Stimulated activated CD8-positive, alpha-beta memory T cell treated with anti-CD3 and anti-CD28 coated beads, Interleukin-4, amount 100 ng/mL, for 48 hours (primary cell): ENCODE results near the gene AGRN.
"Not testable (repeated sequence)": the region's sequence is repeated elsewhere in the genome, so short reads cannot be mapped to it uniquely, and the experiment has no call there.

ENCODE experiments used
- DNase-seq: peaks from one replicate; pipeline ENCODE4 v3.0.0-alpha.2; 2020

AGRN gene

DNA sequence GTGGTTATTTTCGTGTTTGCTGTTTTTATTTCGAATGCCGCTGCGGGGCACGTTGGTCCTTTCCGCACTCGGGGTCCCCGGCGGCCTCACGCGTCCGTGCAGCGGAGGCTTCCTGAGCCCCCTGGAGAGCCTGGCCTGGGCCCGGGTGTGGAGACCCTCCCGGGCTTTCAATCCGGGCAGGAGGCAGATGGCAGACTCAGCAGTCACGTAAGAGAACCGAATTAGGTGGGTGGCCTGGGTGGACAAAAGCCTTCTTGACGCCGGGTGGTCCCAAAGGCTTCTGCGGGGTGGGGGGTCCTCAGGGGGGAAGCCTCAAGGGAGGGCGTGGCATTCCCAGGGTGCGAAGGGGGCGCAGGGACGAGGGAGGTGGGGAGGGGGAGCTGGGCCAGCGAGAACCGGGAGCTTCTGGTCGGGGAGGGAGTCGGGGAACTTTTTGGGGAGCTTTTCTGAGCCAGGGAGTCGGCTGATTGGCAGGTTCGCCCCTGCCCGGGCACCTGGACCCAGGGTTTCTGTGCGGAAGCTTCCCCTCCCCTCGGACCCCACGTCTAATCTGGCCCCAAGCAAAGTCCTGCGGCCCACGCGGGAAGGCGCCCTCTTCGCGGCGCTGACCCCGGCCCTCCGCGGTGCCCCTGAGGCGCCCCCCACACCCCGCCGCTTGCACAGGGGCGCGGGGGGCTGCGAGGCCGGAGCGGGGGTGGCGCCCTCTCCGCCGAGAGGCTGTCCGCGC, 18.7 kb upstream of the AGRN start:
- no peak for DNase-seq

DNA sequence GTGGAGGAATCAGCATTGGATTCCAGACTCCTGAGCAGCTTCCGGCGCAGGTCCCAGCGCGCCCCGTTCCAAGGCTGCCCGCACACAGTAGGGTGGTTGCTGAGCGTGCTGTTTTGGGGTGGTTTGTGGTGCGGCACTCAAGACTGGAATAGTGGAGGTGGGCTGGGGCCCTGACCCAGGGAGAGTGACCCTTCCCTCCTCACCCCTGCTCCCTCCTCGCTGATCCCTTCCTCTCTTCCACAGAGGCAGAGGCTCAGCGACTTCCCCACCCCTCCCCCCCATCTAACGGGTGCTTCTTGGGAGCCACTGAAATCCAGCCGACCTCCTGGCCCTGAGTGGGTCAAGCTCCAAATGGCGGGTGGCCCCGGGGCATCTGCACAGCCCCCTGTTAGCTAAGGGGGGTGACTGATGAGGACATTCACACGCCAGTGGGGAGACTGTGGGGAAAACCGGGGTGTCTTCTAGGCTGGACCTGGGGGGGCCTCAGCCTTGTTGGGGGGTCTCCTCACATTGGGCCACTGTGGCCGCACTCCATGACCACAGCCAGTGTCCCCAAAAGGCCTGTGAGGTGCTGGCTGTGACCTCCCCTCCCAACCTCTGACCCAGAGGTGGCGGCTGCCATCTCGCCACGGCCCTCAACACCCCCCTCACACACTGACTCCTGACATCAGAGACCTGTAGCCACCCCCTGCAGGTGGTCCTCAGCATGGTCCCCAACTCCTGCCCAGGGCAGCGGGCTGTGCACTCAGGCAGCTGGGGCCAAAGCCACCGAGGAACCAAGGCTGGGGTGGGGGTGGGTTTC, 16.1 kb upstream of the AGRN start:
- DNase-seq, result no peak

DNA sequence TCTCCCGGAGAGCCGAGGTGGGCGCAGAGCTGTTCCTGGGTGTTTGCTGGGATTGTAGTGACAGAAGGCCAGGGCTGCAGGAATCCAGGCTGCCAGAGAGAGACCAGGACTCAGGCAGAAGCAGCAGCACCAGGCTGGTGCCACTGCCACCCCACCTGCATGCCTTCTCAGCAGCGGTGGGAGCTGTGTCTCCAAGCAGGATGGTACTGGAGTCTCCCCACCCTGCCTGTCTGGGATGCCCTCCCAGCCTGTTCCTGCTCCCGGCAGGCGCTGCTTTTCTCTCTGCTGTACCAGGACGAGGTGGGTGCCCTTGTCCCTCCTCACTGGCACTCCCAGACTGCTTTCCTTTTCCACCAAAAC, 15.5 kb upstream of the AGRN start:
- no peak for DNase-seq

DNA sequence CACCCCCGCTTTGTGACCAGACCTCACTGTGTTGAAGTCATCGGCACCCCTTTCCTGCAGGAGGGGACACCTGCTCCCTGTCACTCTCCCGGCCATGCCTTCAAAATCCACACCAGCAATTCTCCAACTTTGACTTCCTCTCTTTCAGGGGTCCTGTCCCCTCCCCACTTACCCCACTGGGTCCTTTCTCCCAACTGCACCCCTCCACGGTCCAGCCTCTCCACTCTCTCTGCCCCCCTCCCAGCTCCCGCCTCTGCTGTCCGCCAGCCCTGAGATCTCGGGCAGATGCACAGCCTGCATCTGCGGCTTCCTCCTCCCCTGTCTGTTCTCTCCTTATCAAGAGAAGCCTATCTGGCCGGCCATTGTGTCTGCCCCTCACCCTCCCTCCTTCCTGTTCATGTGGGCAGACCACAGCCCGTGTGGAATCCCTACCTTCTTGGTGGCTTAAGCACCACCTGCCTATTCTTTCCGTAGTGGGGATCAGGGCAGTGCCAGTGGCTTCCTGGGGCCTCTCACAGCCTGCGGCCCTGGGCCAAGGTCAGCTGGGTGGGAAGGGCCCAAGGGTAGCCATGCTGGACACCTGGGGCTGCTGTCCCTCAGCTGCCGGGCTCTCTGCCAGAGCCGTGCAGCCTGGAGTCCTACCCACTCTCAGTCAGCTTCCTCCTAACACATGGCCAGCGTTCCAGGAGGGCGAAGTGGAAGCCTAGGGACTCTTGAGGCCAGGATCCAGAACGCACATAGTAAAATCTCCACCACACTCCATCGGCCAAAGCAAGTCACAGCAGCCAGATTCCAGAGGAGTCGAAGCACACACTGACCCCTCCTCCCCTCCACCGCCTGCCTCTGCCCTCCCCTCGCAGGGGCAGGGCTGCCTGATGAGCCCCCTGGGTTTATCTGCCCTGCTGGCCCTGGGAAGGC, 14.9 kb upstream of the AGRN start:
- DNase-seq, result no peak

DNA sequence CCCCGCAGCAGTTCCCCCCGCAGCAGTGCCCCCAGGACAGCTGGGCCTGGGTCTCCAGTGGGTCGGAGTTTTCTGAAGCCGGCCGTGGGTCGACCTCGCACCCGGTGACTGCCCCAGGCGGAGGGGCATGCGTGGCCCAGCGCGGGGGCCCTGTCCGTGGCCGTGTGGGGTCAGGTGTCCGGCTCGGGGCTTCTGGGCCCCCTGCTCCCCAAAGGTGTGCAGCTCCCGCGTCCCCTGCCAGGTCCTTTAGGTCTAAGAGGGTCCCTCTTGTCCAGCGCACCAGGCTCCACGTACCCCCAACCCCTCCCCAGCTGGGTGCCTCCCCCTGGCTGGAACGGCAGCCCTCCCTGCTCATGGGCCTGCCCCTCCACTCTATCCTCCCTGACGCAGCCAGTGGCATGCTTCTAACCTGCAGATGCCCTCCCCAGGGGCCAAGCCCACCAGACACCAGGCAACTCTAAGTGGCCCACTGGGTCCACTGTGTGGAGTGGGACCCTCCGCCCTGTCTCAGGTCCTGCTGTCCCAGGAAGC, 14.1 kb upstream of the AGRN start:
- DNase-seq, result no peak

DNA sequence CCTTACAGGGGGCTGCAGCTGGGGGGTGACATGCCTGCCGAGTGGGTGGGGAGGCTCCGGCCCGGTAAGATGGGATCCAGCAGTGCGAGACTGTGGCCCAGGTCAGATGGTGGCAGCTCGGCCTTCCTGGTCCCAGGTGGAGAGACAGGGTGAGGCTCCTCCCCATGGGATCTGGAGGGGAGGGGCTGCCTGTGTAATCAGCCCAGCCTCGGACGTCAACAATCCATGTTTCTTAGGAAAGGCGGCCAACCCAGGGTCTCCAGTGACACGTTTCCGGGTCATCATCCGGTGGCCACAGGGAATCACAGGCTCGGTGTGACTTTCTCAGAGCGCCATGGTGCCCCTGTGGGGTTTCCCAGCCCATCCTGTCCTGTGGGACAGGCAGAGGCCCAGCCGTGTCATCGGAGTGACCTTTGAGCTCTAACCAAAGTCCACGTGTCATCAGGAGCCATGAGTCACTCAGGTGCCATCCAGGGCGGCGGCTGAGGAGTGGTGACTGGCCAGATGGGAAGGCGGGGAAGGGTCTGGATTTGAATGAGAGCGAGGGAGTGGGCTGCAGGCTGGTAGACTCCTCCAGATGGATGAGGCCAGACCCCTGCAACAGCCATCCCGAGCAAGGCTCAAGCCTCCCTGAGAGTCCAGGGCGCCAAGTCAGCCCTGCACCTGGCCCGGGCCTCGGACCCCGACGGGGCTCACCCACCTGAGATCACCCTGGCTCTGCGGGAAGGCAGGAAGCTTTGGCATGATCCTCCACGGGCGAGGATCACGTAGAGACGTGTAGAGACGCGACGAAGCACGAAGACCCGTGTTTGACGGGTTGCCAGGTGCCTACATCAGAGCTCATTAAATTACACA, 13.4 kb upstream of the AGRN start:
- no peak for DNase-seq

DNA sequence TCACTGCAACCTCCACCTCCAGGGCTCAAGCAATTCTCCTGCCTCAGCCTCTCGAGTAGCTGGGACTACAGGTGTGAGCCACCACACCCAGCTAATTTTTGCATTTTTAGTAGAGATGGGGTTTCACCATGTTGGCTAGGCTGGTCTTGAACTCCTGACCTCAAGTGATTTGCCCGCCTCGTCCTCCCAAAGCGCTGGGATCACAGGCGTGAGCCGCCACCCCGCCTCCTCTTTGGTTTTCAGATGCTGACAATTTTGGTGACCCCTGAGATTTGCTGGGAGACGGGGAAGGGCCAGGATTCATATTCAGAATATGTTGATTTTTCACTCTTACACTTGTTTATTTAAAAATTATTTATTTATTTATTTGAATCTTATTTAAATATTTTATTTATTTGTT, 9.8 kb upstream of the AGRN start:
- DNase-seq, result not testable (repeated sequence)

DNA sequence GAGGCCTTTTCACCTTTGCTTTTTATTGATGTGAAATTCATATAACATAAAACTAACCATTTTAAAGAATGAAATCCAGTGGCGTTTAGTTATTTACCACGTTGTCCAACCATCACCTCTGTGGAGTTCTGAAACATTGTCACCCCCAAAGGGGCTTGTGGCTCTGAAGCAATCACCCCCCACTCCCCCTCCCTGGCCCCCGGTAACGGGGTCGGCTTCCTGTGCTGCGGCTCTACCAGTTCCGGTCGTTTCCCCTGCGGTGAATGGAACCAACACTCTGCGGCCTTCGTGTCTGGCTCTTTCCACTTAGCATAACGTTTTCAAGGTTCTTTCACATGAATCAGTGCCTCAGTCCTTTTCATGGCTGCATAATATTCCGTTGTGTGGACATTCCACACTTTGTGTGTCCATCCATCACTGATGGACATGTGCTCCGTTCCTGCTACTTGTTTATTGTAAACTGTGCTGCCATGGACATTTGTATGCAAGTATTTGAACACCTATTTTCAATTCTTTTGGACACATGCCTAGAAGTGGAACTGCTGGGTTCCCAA, 8.4 kb upstream of the AGRN start:
- no peak for DNase-seq

DNA sequence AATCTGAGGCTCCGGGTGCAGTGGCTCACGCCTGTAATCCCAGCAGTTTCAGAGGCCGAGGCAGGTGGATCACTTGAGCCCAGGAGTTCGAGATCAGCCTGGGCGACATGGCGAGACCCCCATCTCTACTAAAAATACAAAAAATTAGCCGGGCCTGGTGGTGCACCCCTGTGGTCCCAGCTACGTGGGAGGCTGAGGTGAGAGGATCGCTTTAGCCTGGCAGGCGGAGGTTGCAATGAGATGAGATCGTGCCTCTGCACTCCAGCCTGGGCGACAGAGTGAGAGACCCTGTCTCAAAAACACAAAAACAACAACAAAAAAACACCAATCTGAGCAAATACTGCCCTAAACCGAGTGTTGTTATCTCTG, 7.2 kb upstream of the AGRN start:
- DNase-seq, result not testable (repeated sequence)

DNA sequence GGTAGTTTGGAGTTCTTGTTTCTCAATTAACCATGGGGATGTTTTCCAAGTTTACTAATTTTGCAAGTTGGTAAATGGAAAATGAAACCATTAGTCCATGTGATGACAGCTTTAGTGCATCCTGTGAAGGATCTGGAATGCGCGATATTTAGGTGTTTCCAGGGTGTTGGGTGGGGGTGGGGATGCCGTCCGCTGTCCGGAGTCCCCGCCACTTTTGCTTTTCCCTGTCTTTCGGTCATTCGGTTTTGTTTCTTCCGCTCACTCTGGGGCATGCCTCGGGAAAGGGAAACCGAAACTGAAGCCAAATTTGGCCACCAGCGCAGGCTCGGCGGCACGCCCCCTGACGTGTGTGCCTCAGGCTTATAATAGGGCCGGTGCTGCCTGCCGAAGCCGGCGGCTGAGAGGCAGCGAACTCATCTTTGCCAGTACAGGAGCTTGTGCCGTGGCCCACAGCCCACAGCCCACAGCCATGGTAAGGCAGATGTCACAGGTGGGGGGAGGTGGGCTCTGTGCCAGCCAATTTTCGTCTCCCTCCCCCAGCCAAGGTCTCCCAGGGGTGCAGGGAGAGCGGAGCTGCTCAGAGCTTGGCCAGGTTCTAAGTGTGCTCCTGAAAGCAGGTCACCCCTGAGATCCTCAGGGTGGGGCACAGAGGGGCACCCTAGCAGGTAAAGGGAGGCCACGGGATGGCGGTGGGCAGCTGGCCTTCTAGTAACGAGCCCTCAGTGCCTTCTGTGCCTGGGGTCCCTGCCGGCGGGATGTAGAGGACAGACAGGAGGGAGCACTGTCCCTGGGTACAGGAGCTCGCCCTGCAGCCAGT, 6.6 kb upstream of the AGRN start, which contains the start of gene ISG15:
Gene ISG15 (plus strand): TSS at position 393 of the 817 bp plus-strand sequence. CDS start 77 bp downstream, at position 470.
- DNase-seq, result peak; percentile 89

DNA sequence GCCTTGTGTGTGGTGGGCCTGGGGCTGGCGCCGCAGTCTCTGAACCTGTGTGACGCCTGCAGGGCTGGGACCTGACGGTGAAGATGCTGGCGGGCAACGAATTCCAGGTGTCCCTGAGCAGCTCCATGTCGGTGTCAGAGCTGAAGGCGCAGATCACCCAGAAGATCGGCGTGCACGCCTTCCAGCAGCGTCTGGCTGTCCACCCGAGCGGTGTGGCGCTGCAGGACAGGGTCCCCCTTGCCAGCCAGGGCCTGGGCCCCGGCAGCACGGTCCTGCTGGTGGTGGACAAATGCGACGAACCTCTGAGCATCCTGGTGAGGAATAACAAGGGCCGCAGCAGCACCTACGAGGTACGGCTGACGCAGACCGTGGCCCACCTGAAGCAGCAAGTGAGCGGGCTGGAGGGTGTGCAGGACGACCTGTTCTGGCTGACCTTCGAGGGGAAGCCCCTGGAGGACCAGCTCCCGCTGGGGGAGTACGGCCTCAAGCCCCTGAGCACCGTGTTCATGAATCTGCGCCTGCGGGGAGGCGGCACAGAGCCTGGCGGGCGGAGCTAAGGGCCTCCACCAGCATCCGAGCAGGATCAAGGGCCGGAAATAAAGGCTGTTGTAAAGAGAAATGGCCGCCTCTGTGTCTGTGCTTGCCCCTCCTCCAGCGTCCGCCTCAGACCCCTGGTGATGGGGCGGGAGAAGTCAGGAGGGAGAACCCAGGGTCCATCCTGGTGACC, 5.8 kb upstream of the AGRN start:
- no peak for DNase-seq

DNA sequence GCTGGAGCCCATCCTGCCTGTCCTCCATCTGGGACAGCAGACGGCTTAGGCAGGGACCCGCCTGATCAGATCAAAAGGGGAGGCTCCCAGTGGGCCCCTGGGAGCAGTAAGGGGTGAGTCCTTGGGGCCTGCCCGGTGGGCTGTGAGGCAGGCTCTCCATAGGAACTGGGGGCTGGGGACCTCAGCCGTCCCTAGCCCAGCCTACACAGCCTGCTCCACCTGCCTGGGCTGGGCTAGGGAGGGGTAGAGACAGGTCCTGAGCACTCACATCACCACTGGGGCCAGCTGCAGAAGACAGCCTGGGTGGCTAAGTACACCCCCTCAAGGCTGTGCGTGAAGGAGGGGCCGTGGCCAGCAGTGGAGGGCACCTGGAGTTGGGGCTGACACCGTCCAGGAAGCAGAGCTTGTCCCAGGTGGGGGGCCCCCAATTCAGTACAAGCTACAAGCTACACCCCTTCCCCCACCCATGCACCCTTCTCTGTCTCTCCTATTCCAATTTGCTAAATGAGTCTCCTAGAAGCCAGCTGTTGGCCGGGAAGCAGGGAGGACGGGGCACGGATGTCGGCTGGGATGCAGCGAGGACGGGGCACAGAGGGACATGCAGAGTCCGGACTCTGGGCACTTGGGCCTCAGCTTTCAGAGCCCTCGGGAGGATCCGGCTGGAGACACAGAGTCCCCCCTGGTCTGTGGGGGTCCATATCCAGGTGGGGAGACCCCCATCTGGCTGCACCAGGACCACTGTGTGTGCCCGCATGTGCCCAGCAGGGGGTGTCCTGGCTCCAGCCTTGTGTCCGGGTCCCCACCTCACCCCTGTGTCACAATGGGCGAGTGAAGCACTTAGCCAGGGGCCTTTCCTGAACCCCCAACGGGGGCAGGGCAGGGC, 4.9 kb upstream of the AGRN start:
- no peak for DNase-seq

DNA sequence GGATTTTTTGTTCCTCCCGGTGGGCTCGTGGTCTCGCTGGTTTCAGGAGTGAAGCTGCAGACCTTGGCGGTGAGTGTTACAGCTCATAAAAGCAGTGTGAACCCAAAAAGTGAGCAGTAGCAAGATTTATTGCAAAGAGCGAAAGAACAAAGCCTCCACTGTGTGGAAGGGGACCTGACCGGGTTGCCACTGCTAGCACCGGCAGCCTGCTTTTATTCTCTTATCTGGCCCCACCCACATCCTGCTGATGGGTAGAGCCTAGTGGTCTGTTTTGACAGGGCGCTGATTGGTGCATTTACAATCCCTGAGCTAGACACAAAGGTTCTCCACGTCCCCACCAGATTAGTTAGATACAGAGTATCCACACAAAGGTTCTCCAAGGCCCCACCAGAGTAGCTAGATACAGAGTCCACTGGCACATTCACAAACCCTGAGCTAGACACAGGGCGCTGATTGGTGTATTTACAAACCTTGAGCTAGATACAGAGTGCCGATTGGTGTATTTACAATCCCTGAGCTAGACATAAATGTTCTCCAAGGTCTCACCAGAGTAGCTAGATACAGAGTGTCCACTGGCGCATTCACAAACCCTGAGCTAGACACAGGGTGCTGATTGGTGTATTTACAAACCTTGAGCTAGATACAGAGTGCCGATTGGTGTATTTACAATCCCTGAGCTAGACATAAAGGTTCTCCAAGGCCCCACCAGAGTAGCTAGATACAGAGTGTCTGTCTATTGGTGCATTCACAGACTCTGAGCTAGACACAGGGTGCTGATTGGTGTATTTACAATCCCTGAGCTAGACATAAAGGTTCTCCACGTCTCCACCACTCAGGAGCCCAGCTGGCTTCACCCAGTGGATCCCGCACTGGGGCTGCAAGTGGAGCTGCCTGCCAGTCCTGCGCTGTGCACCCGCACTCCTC, 2.3 kb upstream of the AGRN start:
- not testable (repeated sequence) for DNase-seq

DNA sequence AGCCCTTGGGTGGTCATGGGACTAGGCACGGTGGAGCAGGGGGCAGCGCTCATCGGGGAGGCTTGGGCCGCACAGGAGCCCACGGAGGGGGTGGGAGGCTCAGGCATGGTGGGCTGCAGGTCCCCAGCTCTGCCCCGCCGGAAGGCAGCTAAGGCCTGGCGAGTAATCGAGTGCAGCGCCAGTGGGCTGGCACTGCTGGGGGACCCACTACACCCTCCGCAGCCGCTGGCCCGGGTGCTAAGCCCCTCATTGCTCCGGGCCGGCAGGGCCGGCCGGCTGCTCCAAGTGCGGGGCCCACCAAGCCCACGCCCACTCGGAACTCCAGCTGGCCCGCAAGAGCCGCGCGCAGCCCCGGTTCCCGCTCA, 1.6 kb upstream of the AGRN start:
- DNase-seq, result not testable (repeated sequence)

DNA sequence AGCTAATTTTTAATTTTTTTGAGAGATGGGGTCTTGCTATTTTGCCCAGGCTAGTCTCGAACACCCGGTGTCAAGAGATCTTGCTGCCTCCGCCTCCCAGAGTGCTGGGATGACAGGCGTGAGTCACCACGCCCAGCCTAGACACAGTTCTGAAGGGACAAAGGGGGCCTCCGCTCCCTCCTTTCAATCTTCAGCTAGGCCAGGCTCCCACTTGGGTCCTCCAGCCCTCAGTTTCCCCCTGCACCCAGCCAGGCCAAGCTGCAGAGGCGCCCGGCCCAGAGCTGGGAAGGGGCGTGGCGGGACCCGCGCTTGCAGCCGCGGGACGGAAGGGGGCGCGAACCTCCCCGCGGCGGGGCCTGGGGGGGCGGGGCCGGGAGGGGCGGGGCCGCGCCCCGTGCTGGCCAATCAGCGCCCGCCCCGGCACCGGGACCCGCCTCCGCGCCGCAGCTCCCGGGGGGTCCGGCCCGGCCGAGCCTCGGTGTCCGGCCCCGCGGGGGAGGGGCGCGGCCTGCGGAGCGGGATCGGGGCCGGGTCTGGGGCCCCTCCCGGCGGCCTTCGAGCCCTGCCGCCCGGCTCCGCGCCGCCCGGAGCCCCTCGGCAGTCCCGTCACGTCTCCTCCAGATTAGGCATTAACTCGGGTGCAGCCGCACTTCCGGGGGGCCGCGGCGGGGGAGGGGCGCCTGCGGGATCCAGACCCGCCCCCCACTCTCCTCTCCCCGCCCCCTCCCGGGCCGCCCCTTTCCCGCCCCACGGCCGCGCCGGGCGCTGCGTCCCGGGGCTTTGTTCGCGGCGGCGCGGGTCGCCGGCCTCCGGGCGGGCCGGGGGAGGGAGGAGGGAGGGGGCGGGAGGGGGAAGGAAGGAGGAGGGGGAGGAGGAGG, 559 bp upstream of the AGRN start:
- peak; percentile 84 for DNase-seq

DNA sequence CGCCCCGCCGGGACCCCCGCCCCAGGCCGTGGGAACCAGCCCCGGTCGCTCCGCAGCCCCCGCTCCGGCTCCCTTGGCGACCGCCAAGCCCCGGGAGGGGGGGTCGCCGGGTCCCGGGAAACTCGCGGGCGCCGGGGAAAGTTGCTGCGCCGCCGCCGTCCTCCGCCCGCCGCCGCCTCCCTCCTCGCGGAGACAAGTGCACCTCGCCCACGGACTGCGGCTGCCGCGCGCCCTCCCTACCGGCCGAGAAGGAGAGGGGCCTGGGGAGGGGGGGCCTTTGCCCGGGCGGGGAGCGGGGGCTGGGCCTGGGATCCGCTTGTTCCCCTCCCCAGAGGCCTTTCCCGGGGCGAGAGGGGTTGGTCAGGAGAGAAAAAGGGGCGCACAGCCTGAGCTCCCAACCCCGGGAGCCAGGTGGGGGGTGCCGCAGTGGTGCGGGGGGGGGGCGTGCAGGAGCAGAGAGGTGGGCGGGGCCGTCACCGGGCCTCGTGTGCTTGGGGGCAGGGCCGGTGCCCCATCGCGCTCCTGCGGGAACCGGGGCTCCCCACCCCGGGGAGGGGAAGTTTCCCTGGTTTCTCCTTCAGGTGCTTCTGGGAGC, 592 bp downstream of the AGRN start:
- DNase-seq, result no peak
